HFFc6 (cell line): ENCODE results near the gene KCNQ2. TPM values are rescaled to one million over a fixed set of nuclear protein-coding genes. Genes with fewer than 3 reads are reported as not detected.

ENCODE experiments used
- DNase-seq: peaks from one replicate; pipeline ENCODE4 v3.0.0-alpha.2; 2018
- H3K27ac Mint-ChIP-seq: 2 replicates; pipeline ENCODE4 v1.8.0; 2020; ENCODE audit warnings: mild to moderate bottlenecking, mixed read lengths
- H3K27me3 Mint-ChIP-seq: 2 replicates; pipeline ENCODE4 v1.8.0; 2021; ENCODE audit warnings: mild to moderate bottlenecking, moderate library complexity, mixed read lengths; ENCODE audit not compliant: insufficient read depth
- H3K36me3 Mint-ChIP-seq: 2 replicates; pipeline ENCODE4 v1.8.0; 2021; ENCODE audit warnings: low read depth, mixed read lengths
- H3K4me1 Mint-ChIP-seq: 2 replicates; pipeline ENCODE4 v1.8.0; 2020; ENCODE audit warnings: low read depth, mixed read lengths
- H3K4me3 Mint-ChIP-seq: 2 replicates; pipeline ENCODE4 v1.8.0; 2020; ENCODE audit warnings: mild to moderate bottlenecking, moderate library complexity, mixed read lengths
- H3K9me3 Mint-ChIP-seq: 2 replicates; pipeline ENCODE4 v1.8.0; 2020; ENCODE audit warnings: mild to moderate bottlenecking, mixed read lengths
- total RNA-seq, 6 experiments: library from RNA; stranded (reverse); fragmentation: NEBNext Ultra II Directional; extraction: Animal tissue kit (Norgen Biotek cat#: 25700); gene quantifications; 2 replicates in 1 of 6; 3 replicates in 5 of 6; pipeline ENCODE4 v1.2.3, GENCODE V29; 2021
- TF ChIP-seq, protein P1 (sequence below): fragments of 200-600 bp; sonication (generic); IDR thresholded peaks from 2 replicates; pipeline ENCODE4 v1.5.0; 2021; ENCODE audit warnings: antibody characterized with exemption, mild to moderate bottlenecking

The KCNQ2 gene
- total RNA-seq, 6 experiments from 2014 or later, result not detected

DNA sequence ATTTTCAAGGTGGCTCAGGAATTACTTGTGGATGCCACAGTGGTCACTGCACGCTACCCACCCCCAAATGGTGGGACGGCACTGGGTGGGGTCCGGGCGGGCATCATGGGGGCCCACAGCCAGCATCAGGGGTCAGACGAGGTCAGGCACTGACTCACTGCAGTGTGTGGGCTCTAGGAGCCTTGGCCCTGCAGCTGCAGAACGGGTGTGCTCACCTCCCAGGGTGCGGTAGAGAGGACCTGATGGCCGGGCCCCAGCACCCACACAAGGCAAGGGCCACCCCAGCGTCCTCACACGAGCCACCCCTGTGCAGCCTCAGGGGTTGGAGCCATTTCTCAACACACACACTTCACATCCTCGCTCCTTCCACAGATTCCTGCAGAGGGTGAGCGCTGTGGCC, 34.3 kb downstream of the KCNQ2 start:
- Mint-ChIP-seq H3K36me3 (peaks cover 4% of the 10 kb centered on the region), H3K27ac (no peak overlapping the region), H3K4me3 (no peak overlapping the region), H3K4me1 (peaks cover 8% of the 10 kb centered on the region), H3K27me3 (no peaks in the 10 kb centered on the region; the same call in none of the 2 replicates), H3K9me3 (peaks cover 5% of the 10 kb centered on the region)
- TF ChIP-seq, protein P1, sequence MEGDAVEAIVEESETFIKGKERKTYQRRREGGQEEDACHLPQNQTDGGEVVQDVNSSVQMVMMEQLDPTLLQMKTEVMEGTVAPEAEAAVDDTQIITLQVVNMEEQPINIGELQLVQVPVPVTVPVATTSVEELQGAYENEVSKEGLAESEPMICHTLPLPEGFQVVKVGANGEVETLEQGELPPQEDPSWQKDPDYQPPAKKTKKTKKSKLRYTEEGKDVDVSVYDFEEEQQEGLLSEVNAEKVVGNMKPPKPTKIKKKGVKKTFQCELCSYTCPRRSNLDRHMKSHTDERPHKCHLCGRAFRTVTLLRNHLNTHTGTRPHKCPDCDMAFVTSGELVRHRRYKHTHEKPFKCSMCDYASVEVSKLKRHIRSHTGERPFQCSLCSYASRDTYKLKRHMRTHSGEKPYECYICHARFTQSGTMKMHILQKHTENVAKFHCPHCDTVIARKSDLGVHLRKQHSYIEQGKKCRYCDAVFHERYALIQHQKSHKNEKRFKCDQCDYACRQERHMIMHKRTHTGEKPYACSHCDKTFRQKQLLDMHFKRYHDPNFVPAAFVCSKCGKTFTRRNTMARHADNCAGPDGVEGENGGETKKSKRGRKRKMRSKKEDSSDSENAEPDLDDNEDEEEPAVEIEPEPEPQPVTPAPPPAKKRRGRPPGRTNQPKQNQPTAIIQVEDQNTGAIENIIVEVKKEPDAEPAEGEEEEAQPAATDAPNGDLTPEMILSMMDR, result no peak
- DNase-seq, result no peak

DNA sequence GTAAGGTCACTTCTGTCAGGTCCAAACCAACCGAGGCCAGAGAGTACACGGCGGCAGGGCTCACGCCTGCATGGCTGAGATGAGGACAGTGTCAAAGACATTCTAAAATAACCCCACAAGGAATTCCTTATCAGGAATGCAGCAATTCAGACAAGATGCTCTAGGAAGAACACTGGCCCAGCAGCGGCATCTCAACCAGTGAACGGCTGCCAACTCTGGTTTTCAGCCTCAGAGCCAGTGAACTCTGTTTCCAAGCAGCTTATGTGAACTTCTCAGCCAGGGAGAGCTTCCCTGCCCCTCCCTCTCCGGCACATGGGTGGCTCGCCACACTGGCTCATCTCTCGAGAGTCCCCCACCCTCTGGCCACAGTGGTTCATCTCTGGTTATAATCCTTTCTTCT, 36.9 kb downstream of the KCNQ2 start:
- TF ChIP-seq, protein P1, result no peak
- H3K4me3 Mint-ChIP-seq, result no peak overlapping the region
- H3K4me1 Mint-ChIP-seq, result peaks cover 8% of the 10 kb centered on the region
- no peaks in the 10 kb centered on the region; the same call in none of the 2 replicates for H3K27me3 Mint-ChIP-seq
- H3K36me3 Mint-ChIP-seq, result peaks cover 5% of the 10 kb centered on the region; the same call in 1 of the 2 replicates
- peaks cover 5% of the 10 kb centered on the region for H3K9me3 Mint-ChIP-seq
- no peak for DNase-seq
- no peak overlapping the region for H3K27ac Mint-ChIP-seq

DNA sequence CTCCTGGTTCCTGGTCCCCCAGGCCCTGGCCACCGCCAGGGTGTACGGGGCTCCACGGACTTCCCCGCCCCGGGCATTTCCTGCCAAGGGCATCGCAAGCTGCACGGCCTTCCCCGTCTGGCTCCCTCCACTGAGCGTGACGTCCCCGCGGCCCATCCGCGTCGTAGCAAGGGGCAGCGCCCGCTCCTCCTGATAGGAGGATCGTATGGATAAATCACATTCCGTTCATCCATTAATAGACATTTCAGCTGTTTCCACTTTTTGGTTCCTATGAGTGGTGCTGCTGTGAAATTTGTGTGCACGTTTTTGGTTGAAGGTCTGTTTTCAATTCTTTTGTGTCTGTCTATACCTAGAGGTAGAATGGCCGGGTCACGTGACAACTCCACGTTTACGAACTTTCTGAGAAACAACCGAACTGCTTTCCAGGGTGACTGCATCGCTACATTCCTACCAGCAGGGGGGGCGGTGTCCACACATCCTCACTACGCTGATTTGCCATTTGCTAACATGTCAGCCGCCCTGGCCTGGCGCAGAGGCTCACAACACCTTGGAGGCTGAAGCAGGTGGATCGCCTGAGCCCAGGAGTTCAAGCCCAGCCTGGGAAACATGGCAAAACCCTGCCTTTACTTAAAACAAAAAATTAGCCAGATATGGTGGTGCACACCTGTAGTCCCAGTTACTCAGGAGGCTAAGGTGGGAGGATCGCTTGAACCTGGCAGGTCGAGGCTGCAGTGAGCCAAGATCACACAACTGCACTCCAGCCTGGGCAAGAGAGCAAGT, 37.7 kb downstream of the KCNQ2 start:
- Mint-ChIP-seq H3K9me3 (peaks cover 5% of the 10 kb centered on the region), H3K4me1 (peaks cover 8% of the 10 kb centered on the region), H3K4me3 (peak overlapping the region; percentile 70), H3K27me3 (no peaks in the 10 kb centered on the region; the same call in none of the 2 replicates), H3K27ac (no peak overlapping the region), H3K36me3 (peaks cover 5% of the 10 kb centered on the region; the same call in 1 of the 2 replicates)
- TF ChIP-seq, protein P1, result peak; percentile 99
- DNase-seq, result peak; percentile 30

DNA sequence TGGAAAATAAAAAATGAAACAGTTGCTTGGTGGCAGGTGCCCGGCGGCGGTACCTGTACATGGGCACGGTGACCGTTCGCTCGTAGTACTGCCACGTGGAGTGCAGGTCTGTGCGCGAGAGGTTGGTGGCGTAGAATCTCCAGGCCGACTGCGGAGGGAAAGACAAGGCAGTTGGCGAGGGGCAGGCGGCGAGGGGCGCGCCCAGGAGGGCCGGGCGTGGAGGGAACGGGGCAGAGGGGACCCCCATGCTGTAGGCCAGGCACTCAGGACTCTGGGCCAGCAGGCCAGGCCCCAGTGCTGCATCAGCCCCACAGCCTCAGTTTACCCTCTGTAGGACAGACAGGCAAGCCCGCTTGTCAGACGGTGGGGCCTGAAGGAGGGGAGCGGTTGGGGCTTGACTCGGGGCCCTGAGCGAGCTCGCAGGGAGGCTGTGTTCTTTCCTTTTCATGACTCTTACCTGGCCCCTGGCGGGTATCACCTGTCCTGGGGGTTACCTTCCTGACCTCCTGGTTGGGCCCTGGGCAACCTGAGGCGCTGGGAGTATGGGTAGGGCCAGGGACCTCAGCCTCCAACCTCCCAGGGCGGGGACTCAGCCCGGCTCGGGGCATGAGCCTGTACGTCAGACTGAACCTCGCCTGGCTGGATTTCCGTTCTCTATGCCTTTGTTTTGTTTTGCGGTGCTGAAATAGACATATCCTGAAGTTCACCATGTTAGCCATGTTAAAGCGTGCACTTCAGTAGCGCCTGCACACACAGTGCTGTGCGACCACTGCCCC, 38.5 kb downstream of the KCNQ2 start:
- H3K36me3 Mint-ChIP-seq, result peaks cover 5% of the 10 kb centered on the region; the same call in 1 of the 2 replicates
- H3K9me3 Mint-ChIP-seq, result peaks cover 5% of the 10 kb centered on the region
- peaks cover 2% of the 10 kb centered on the region for H3K27me3 Mint-ChIP-seq
- peak overlapping the region; percentile 70; the same call in 1 of the 2 replicates for H3K4me3 Mint-ChIP-seq
- H3K27ac Mint-ChIP-seq, result no peak overlapping the region
- DNase-seq, result no peak
- H3K4me1 Mint-ChIP-seq, result peaks cover 8% of the 10 kb centered on the region
- TF ChIP-seq, protein P1, result no peak

DNA sequence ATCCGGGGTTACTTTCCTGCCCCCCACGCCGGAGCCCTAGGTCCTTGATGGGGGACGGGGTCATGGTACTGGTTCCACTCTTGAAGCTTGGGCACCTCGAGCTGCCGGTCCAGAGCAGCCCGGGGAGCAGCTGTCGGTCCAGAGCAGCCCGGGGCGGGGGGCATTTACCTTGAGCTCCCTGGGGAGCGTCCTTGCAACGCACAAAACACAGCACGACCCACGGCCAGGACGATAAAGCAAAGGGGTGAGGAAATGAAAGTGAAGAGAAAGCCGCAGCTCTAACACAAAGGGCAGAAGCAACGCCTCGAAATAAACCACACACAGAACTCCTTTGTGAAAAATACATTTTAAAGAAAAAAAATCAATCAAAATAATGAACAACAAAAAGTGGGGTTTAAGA, 39.1 kb downstream of the KCNQ2 start:
- DNase-seq, result no peak
- H3K4me1 Mint-ChIP-seq, result peaks cover 8% of the 10 kb centered on the region
- peaks cover 5% of the 10 kb centered on the region for H3K9me3 Mint-ChIP-seq

More for the DNA sequence above, 39.1 kb downstream of the KCNQ2 start:
- no peak overlapping the region for H3K27ac Mint-ChIP-seq
- H3K4me3 Mint-ChIP-seq, result no peak overlapping the region
- H3K36me3 Mint-ChIP-seq, result peaks cover 5% of the 10 kb centered on the region; the same call in 1 of the 2 replicates
- peaks cover 2% of the 10 kb centered on the region for H3K27me3 Mint-ChIP-seq
- TF ChIP-seq, protein P1, result no peak
